HUES6 (cell line): ENCODE data around the gene MTCL1.

ENCODE experiments used
- H3K27ac ChIP-seq: 2 replicates; pipeline ENCODE4 v1.7.0; 2013; ENCODE audit warnings: low read depth, mild to moderate bottlenecking, low read length, inconsistent platforms
- H3K27me3 ChIP-seq: 2 replicates; pipeline ENCODE4 v1.6.1; 2013; ENCODE audit warnings: low read length; ENCODE audit not compliant: control insufficient read depth, insufficient read depth
- H3K36me3 ChIP-seq: 2 replicates; pipeline ENCODE4 v1.6.1; 2013; ENCODE audit warnings: low read length; ENCODE audit not compliant: control insufficient read depth, insufficient read depth
- H3K4me1 ChIP-seq: 2 replicates; pipeline ENCODE4 v1.6.1; 2013; ENCODE audit warnings: low read length; ENCODE audit not compliant: control insufficient read depth, insufficient read depth
- H3K4me3 ChIP-seq: 2 replicates; pipeline ENCODE4 v1.5.1; 2013; ENCODE audit warnings: low read depth, low read length
- H3K9ac ChIP-seq: one replicate; pipeline ENCODE4 v1.6.1; 2013; ENCODE audit warnings: mild to moderate bottlenecking, low read length
- H3K9me3 ChIP-seq: 2 replicates; pipeline ENCODE4 v1.6.1; 2013; ENCODE audit warnings: low read depth, low read length; ENCODE audit not compliant: control insufficient read depth, insufficient read depth

MTCL1 gene

DNA sequence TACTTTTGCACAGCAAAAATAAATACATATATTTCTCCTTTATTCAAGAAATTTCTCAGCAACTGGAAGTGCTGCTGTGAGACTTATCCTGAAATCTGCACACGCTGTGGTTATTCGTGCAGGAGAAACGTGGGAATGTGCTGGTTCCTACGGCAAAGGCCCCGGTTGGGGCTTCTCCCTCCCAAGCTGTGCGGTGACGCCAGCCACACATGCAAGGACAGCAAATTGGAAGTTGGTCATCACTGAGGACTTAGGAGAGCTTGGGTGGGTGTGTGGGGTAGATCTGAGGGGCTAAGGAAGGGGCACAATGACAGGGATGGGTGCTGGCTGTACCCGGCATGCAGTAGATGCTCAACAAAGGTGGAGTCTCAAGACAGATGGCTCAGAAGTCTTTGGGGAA is 16.5 kb upstream of the MTCL1 start:
- Histone ChIP-seq H3K27me3 (no peaks in the 10 kb centered on the region), H3K4me1 (peaks cover 27% of the 10 kb centered on the region), H3K36me3 (no peaks in the 10 kb centered on the region), H3K9me3 (no peaks in the 10 kb centered on the region), H3K4me3 (no peak overlapping the region), H3K9ac (no peak overlapping the region), H3K27ac (no peak overlapping the region)

DNA sequence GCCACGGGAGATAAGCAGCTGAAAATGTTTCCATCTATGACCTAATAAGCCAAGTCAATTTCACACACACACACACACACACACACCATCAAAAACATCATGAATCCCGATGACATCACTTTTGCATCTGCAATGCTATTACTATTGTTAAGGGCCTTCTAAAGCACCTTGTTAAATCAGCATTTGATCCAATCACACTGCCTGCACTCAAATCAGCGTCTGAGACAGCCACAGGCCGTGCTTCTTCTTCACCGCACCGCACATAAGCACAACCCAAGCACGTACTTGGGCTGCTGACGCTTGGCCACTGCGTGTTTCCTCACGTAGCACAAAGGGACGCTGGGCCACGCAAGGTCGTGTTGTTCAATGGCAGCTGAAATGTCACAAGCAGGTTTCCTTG is 15.8 kb upstream of the MTCL1 start:
- H3K9ac ChIP-seq: no peak overlapping the region
- H3K27me3 ChIP-seq: no peaks in the 10 kb centered on the region
- no peak overlapping the region for H3K27ac ChIP-seq
- no peaks in the 10 kb centered on the region for H3K9me3 ChIP-seq
- no peak overlapping the region for H3K4me3 ChIP-seq
- H3K4me1 ChIP-seq: peaks cover 27% of the 10 kb centered on the region
- H3K36me3 ChIP-seq: no peaks in the 10 kb centered on the region

DNA sequence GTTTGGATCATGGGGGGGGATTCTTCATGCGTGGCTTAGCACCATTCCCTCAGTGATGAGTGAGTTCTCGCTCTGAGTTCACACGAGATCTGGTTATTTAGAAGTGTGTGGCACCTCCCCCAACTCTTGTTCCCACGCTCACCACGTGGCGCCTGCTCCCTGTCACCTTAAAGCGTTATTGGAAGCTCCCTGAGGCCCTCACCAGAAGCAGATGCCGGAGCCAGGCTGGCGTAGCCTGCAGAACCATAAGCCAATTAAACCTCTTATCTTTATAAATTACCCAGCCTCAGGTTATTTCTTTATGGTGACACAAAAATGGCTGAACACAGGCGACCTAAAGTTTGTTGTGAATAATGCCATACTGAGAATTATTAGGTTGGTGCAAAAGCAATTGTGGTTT is 10.5 kb upstream of the MTCL1 start:
- Histone ChIP-seq H3K27me3 (no peaks in the 10 kb centered on the region), H3K36me3 (no peaks in the 10 kb centered on the region), H3K27ac (no peak overlapping the region), H3K9me3 (no peaks in the 10 kb centered on the region), H3K9ac (no peak overlapping the region), H3K4me1 (peaks cover 5% of the 10 kb centered on the region; the same call in 1 of the 2 replicates), H3K4me3 (no peak overlapping the region)

DNA sequence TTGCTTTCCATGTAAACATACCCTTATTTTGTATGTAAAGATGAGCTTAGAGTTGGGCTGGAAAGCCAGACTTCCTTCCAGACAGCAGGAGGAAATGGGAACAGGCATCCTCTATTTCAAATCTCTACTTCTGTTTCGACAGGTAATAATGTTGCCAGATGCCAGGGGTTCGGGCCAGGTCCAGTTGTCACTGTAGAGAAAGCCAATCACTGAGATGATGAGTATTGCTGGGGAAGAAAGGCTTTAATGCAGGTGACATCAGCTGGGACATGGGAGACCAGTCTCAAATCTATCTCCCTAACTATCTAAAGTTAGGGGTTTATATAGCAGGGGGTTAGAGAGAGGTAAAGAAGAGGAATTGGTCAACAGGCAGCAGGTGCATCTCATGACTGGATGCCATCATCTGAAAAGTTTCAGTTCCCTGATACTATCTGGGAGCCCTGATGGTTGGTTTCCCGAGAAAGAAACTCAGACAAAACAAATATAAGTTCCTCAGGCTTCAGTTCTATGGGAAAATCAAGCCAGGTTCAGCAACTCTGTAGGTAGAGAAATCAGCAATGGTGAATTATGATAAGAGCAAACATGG is 9.3 kb upstream of the MTCL1 start:
- Histone ChIP-seq H3K9me3 (no peaks in the 10 kb centered on the region), H3K27me3 (no peaks in the 10 kb centered on the region), H3K4me1 (no peaks in the 10 kb centered on the region), H3K36me3 (no peaks in the 10 kb centered on the region), H3K9ac (no peak overlapping the region), H3K27ac (no peak overlapping the region), H3K4me3 (no peak overlapping the region)

DNA sequence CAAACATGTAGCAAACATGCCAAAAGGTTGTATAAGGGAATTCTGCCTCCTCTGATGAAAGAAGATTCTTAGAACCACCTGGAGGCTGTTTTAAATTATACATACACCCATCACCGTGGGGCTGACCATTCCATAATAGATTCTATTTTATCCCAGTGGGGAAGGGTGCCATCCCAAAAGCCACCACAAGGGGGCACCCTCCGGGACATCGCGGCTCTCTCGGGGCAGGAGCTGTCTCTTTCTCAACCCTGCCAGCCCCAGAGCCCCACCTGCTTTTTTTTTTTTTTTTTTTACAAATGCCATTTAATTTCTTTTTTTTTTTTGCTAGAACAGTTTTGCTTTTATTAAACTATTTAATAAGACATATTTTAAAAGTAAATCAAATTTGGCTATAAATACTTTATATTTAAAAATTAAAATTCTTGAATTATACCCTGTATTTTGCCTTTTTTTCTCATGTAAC is 8.6 kb upstream of the MTCL1 start:
- Histone ChIP-seq H3K9ac (no peak overlapping the region), H3K36me3 (no peaks in the 10 kb centered on the region), H3K27ac (no peak overlapping the region)

DNA sequence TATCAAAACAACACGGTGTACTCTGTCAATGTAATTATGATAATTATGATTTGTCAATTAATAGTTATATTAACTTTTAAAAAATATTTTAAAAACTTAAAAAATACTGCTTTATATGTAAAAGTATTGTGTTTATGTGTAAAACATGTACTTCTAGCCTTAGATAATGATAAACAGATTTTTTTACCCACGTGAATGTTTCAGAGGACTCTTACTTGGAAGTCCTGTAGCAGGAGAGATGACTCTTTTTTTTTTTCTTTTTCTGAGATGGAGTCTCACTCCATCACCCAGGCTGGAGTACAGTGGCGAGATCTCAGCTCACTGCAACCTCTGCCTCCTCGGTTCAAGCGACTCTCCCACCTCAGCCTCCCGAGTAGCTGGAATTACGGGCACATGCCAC is 6.2 kb upstream of the MTCL1 start:
- H3K27ac ChIP-seq: no peak overlapping the region
- H3K4me1 ChIP-seq: peaks cover 18% of the 10 kb centered on the region
- no peaks in the 10 kb centered on the region for H3K36me3 ChIP-seq
- H3K9ac ChIP-seq: no peak overlapping the region
- H3K9me3 ChIP-seq: no peaks in the 10 kb centered on the region
- no peak overlapping the region for H3K4me3 ChIP-seq
- H3K27me3 ChIP-seq: peaks cover 11% of the 10 kb centered on the region; the same call in 1 of the 2 replicates

More for the DNA sequence above, 8.6 kb upstream of the MTCL1 start:
- Histone ChIP-seq H3K27me3 (no peaks in the 10 kb centered on the region), H3K4me1 (peaks cover 4% of the 10 kb centered on the region; the same call in 1 of the 2 replicates), H3K4me3 (no peak overlapping the region), H3K9me3 (no peaks in the 10 kb centered on the region)

DNA sequence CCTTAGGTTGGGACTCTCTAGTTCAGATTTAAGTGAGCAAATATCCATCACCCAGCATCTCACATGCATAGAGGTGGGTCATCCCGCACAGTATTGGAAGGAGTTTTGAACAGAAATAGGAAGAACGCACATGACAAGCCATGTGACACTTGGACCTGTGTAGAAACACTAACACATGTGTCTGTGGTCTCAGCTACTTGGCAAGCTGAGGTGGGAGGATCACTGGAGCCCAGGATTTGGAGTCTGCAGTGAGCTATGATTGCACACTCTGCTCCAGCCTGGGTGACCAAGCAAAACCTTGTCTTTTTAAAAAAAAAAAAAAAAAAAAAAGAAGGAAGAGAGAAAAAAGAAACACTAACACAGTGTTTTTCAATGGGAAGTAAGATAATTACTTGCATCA is 5.4 kb upstream of the MTCL1 start:
- H3K27ac ChIP-seq: no peak overlapping the region
- H3K4me1 ChIP-seq: peaks cover 23% of the 10 kb centered on the region
- H3K9me3 ChIP-seq: no peaks in the 10 kb centered on the region

DNA sequence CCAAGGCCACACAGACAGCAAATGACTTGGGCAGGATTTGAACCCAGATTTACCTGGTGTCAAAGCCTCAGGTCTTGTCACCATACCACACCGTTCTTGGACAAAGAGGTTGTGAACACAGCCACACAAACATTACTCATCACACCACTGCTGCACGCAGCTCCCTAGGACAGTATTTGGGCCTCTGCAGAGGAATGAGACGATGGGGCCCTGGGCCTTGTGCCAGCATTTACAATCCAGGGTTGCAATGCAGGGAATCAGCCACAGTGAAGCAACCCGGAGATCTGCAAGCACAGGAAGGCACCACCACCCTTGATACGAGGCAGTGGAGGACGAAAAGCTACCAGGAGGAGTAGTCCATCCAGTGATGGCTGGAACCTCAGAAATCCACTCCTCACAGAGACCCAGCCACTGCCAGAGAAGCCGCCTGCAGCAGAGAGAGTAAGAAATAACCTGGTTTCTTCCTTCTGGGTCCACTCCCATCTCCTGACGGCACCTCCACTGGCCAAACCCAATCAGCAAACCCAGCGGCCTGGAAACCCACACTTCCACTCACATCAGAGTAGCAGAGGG is 3.7 kb upstream of the MTCL1 start:
- Histone ChIP-seq H3K9me3 (no peaks in the 10 kb centered on the region), H3K36me3 (no peaks in the 10 kb centered on the region), H3K4me3 (no peak overlapping the region), H3K27ac (no peak overlapping the region), H3K4me1 (peaks cover 23% of the 10 kb centered on the region), H3K9ac (no peak overlapping the region), H3K27me3 (peaks cover 19% of the 10 kb centered on the region)

More for the DNA sequence above, 5.4 kb upstream of the MTCL1 start:
- Histone ChIP-seq H3K4me3 (no peak overlapping the region), H3K27me3 (peaks cover 12% of the 10 kb centered on the region; the same call in 1 of the 2 replicates), H3K36me3 (no peaks in the 10 kb centered on the region), H3K9ac (no peak overlapping the region)

DNA sequence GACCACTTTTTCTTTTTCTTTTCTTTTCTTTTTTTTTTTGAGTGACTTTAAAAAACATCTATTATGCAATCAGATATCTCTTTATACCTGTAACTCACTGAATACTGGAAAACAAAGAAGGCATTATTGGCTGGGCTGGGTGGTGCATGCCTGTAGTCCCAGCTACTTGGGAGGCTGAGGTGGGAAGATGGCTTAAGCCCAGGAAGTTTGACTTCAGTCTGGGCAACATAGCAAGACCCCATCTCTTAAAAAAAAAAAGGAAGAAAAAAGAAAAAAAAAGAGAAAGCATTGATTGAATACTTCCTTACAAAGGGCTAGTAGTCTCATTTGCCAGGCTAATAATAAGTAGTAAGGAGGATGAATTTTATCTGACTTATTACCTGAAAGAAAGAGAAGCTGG is 2.7 kb upstream of the MTCL1 start:
- Histone ChIP-seq H3K4me1 (peaks cover 28% of the 10 kb centered on the region), H3K27ac (no peak overlapping the region), H3K4me3 (no peak overlapping the region), H3K9ac (no peak overlapping the region), H3K36me3 (no peaks in the 10 kb centered on the region), H3K9me3 (no peaks in the 10 kb centered on the region), H3K27me3 (peaks cover 24% of the 10 kb centered on the region)

DNA sequence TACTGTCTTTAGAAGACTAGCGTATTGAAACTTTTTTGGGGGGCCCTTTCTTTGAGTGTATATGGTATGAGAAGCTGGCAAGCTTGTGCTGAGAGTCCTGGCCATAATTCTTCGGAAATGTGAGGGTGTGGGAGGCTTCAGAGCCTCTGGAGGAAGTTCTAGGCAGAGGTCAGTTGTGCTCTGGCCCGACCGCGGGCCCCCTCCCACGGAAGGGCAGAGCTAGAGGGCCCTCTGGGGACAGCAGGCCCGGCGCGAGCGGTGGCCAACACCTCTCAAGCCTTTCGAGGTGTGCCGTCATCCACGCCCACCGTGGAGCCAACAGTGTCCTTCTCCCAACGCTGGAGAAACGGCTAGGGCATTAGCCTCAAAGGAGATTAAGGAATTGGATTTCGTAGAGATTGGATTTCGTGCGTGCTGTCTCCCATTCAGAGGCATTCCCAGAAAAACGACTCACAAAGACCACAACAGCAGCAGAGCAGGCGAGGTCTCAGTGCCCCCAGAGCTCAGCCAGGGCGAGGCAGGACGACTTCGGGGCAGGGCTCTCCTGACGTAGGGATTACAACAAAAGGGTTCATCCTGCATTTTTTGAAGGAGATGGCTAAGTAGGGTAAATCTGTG is 2.2 kb upstream of the MTCL1 start:
- no peak overlapping the region for H3K9ac ChIP-seq
- no peak overlapping the region for H3K27ac ChIP-seq
- no peaks in the 10 kb centered on the region for H3K36me3 ChIP-seq

DNA sequence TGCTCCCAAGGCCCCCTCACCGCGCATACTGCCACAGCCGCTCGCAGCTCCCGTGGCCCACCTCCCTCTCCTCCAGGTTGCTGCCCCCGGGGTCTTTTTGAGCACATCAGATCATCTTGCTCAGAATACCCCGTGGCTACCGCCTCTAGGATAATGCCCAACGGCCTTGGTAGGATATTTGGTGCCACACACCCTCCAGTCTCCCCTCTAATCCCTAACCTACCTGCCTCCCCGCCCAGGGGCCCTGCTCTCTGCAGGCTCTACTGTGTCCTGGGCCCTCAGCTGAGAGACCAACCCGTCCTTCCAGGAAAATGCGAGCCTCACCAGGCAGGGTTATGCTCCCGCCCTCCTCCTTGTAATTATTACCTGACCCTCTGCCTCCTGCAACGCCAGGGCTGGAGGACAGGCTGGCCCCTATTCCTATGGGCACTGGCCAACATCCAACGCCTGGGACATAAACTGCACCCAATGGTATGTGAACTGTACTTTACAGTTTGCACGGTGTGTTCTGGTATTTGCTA is 1.5 kb upstream of the MTCL1 start:
- Histone ChIP-seq H3K4me1 (peaks cover 39% of the 10 kb centered on the region), H3K4me3 (peak overlapping the region; percentile 73)

More for the DNA sequence above, 2.2 kb upstream of the MTCL1 start:
- Histone ChIP-seq H3K27me3 (peaks cover 24% of the 10 kb centered on the region), H3K4me1 (peaks cover 33% of the 10 kb centered on the region), H3K4me3 (no peak overlapping the region), H3K9me3 (no peaks in the 10 kb centered on the region)

More for the DNA sequence above, 1.5 kb upstream of the MTCL1 start:
- Histone ChIP-seq H3K27me3 (peaks cover 24% of the 10 kb centered on the region), H3K27ac (no peak overlapping the region), H3K36me3 (no peaks in the 10 kb centered on the region), H3K9me3 (no peaks in the 10 kb centered on the region), H3K9ac (no peak overlapping the region)
